Skeletal muscle tissue (tissue), 4 donors: Measurements from ENCODE around the gene RAB36. TPM values are rescaled to one million over a fixed set of nuclear protein-coding genes. Genes with fewer than 3 reads are reported as not detected.

Source experiments
- H3K27ac ChIP-seq: one replicate; pipeline ENCODE4 v1.7.0; 2013; ENCODE audit warnings: mild to moderate bottlenecking, low read depth, low read length, inconsistent platforms
- H3K27me3 ChIP-seq, 3 donors: one replicate each; pipeline ENCODE4 v1.7.0; 2013; ENCODE audit warnings: low read length in 3 of 3; ENCODE audit not compliant: control insufficient read depth in 3 of 3, insufficient read depth in 3 of 3
- H3K36me3 ChIP-seq, 3 donors: one replicate each; pipeline ENCODE4 v1.7.0; 2013; ENCODE audit warnings: low read length in 3 of 3; ENCODE audit not compliant: control insufficient read depth in 3 of 3, insufficient read depth in 3 of 3
- H3K4me1 ChIP-seq, 3 donors: one replicate each; pipeline ENCODE4 v1.7.0; 2013; ENCODE audit warnings: low read length in 3 of 3, mild to moderate bottlenecking in 3 of 3; ENCODE audit not compliant: control insufficient read depth in 3 of 3, insufficient read depth in 3 of 3
- H3K4me3 ChIP-seq, 3 donors: one replicate each; pipeline ENCODE4 v1.7.0; 2013; ENCODE audit warnings: low read length in 3 of 3
- H3K9ac ChIP-seq, 3 donors: one replicate each; pipeline ENCODE4 v1.7.0; 2013; ENCODE audit warnings: low read length in 3 of 3, mild to moderate bottlenecking in 3 of 3, moderate library complexity in 2 of 3, low read depth in 1 of 3
- H3K9me3 ChIP-seq, 3 donors: one replicate each; pipeline ENCODE4 v1.7.0; 2013; ENCODE audit warnings: low read length in 3 of 3; ENCODE audit not compliant: control insufficient read depth in 3 of 3
- total RNA-seq: library from RNA; depleted of rRNA; stranded (reverse); fragments of >200 nt; gene quantifications from one replicate; pipeline ENCODE4 v1.2.3, GENCODE V29; 2014
- donor health status: Osteomylitis.

RAB36 gene
- total RNA-seq, 1 donor from 2014 or later = 0.52 TPM

- no peak overlapping the region for H3K4me3 ChIP-seq
- H3K27ac ChIP-seq = no peak overlapping the region
- no peak overlapping the region for H3K9ac ChIP-seq
- no peaks in the 10 kb centered on the region for H3K9me3 ChIP-seq
- H3K4me1 ChIP-seq = peaks cover 0 to 2% (median 0%) of the 10 kb centered on the region in 3 donors
- no peaks in the 10 kb centered on the region for H3K36me3 ChIP-seq
- peaks cover 0 to 15% (median 4%) of the 10 kb centered on the region in 3 donors for H3K27me3 ChIP-seq
Measured at GRCh38 chr22:23155831-23156230, 10.6 kb downstream of the RAB36 start.

GRCh38 chr22:23156286-23156685 is 11.0 kb downstream of the RAB36 start:
- Histone ChIP-seq H3K27ac (no peak overlapping the region), H3K4me1 (peaks cover 0 to under 1% (median 0%) of the 10 kb centered on the region in 3 donors), H3K9me3 (no peaks in the 10 kb centered on the region), H3K27me3 (peaks cover 0 to 14% (median 4%) of the 10 kb centered on the region in 3 donors), H3K4me3 (no peak overlapping the region), H3K9ac (no peak overlapping the region), H3K36me3 (no peaks in the 10 kb centered on the region)

- H3K27me3 ChIP-seq = peaks cover 0 to 14% (median 4%) of the 10 kb centered on the region in 3 donors
- no peaks in the 10 kb centered on the region for H3K36me3 ChIP-seq
- H3K4me3 ChIP-seq = no peak overlapping the region
- H3K4me1 ChIP-seq = no peaks in the 10 kb centered on the region
- H3K27ac ChIP-seq = no peak overlapping the region
- H3K9ac ChIP-seq = no peak overlapping the region
- H3K9me3 ChIP-seq = no peaks in the 10 kb centered on the region
Measured at GRCh38 chr22:23157560-23158515, 12.6 kb downstream of the RAB36 start.

- Histone ChIP-seq H3K4me1 (no peaks in the 10 kb centered on the region), H3K36me3 (no peaks in the 10 kb centered on the region)
Measured at GRCh38 chr22:23158516-23159290, 13.4 kb downstream of the RAB36 start.

GRCh38 chr22:23159291-23159630 is 14.0 kb downstream of the RAB36 start:
- Histone ChIP-seq H3K9ac (no peak overlapping the region), H3K4me3 (no peak overlapping the region), H3K27ac (no peak overlapping the region), H3K9me3 (no peaks in the 10 kb centered on the region), H3K27me3 (peaks cover 0 to 16% (median 7%) of the 10 kb centered on the region in 3 donors), H3K36me3 (no peaks in the 10 kb centered on the region), H3K4me1 (peaks cover 0 to 3% (median 0%) of the 10 kb centered on the region in 3 donors)

More at GRCh38 chr22:23158516-23159290, 13.4 kb downstream of the RAB36 start:
- no peak overlapping the region for H3K4me3 ChIP-seq
- no peak overlapping the region for H3K27ac ChIP-seq
- H3K9me3 ChIP-seq = no peaks in the 10 kb centered on the region
- peaks cover 0 to 11% (median 4%) of the 10 kb centered on the region in 3 donors for H3K27me3 ChIP-seq
- H3K9ac ChIP-seq = no peak overlapping the region

GRCh38 chr22:23161029-23161428 is 15.8 kb downstream of the RAB36 start:
- Histone ChIP-seq H3K9me3 (peaks cover 0 to 3% (median 0%) of the 10 kb centered on the region in 3 donors), H3K4me3 (no peak overlapping the region), H3K27me3 (peaks cover 0 to 17% (median 13%) of the 10 kb centered on the region in 3 donors), H3K36me3 (no peaks in the 10 kb centered on the region), H3K4me1 (peaks cover 0 to 3% (median 0%) of the 10 kb centered on the region in 3 donors), H3K9ac (no peak overlapping the region), H3K27ac (no peak overlapping the region)

GRCh38 chr22:23161574-23161973 is 16.3 kb downstream of the RAB36 start:
- H3K9ac ChIP-seq = no peak overlapping the region
- H3K27me3 ChIP-seq = peaks cover 0 to 18% (median 13%) of the 10 kb centered on the region in 3 donors
- no peak overlapping the region for H3K27ac ChIP-seq
- no peaks in the 10 kb centered on the region for H3K36me3 ChIP-seq
- H3K9me3 ChIP-seq = peaks cover 0 to 3% (median 0%) of the 10 kb centered on the region in 3 donors
- no peak overlapping the region for H3K4me3 ChIP-seq
- H3K4me1 ChIP-seq = peaks cover 0 to 3% (median 0%) of the 10 kb centered on the region in 3 donors

GRCh38 chr22:23163665-23164064 is 18.4 kb downstream of the RAB36 start:
- H3K9me3 ChIP-seq = peaks cover 0 to 3% (median 0%) of the 10 kb centered on the region in 3 donors
- H3K27ac ChIP-seq = no peak overlapping the region
- no peak overlapping the region for H3K9ac ChIP-seq
- H3K4me1 ChIP-seq = peaks cover 0 to 3% (median 0%) of the 10 kb centered on the region in 3 donors
- no peak overlapping the region for H3K4me3 ChIP-seq
- no peaks in the 10 kb centered on the region for H3K36me3 ChIP-seq
- H3K27me3 ChIP-seq = peaks cover 2 to 31% (median 13%) of the 10 kb centered on the region in 3 donors

GRCh38 chr22:23164091-23164490 is 18.8 kb downstream of the RAB36 start:
- Histone ChIP-seq H3K27me3 (peaks cover 4 to 35% (median 13%) of the 10 kb centered on the region in 3 donors), H3K36me3 (no peaks in the 10 kb centered on the region), H3K9me3 (peaks cover 0 to 3% (median 0%) of the 10 kb centered on the region in 3 donors), H3K9ac (no peak overlapping the region), H3K27ac (no peak overlapping the region), H3K4me3 (no peak overlapping the region), H3K4me1 (peaks cover 0 to 3% (median 0%) of the 10 kb centered on the region in 3 donors)
